Measurements from ENCODE around the gene PEAK1.
A peak's percentile ranks its signal among the peaks of the same experiment; 100 is the strongest.

Gene PEAK1

DNA sequence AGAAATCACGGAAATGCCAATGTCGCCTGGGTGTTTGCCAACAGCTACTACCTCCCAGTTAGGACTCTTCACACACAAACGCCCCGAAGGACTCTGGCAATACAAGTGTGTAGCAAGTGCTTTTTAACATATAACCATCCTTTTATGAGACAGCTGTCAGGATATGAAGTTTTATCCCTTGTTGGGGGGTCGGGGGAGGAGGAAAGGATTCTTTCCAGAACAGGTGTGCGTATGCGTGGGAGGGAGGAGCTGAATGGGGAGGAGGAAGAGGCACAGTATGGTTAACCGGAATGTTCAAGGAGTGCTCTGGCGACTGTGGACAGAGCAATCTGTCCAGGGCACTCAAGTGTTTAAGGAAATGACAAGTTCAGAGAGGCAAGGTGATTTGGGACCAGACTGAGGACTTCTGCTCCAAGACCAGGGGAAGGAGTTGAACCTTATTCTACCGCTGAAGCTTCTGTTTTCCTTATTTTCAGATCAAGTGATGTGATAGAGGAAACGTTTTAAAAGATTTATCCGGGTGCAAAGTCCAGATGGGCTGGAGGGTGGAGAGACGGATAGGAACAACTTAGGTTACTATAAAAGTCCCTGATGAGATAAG, 350.3 kb downstream of the PEAK1 start:
- in situ Hi-C loops (cut with HindIII; ENCODE audit: low sequenced_read_pairs) = no loop called here
- TF ChIP-seq, protein P1, sequence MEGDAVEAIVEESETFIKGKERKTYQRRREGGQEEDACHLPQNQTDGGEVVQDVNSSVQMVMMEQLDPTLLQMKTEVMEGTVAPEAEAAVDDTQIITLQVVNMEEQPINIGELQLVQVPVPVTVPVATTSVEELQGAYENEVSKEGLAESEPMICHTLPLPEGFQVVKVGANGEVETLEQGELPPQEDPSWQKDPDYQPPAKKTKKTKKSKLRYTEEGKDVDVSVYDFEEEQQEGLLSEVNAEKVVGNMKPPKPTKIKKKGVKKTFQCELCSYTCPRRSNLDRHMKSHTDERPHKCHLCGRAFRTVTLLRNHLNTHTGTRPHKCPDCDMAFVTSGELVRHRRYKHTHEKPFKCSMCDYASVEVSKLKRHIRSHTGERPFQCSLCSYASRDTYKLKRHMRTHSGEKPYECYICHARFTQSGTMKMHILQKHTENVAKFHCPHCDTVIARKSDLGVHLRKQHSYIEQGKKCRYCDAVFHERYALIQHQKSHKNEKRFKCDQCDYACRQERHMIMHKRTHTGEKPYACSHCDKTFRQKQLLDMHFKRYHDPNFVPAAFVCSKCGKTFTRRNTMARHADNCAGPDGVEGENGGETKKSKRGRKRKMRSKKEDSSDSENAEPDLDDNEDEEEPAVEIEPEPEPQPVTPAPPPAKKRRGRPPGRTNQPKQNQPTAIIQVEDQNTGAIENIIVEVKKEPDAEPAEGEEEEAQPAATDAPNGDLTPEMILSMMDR (IDR thresholded peaks at IDR 0.05; ENCODE audit: low read depth, low read length) = no peak
- no peak for DNase-seq (ENCODE audit: low read depth, low spot score)
- H3K4me3 ChIP-seq (ENCODE audit: low read depth, low read length) = peak overlapping the region; percentile 59

- no peak overlapping the region for H3K4me3 ChIP-seq (ENCODE audit: low read depth, low read length)
- no peak for DNase-seq (ENCODE audit: low read depth, low spot score)
- TF ChIP-seq, protein P1 (IDR thresholded peaks at IDR 0.05; ENCODE audit: low read depth, low read length) = no peak
- in situ Hi-C loops (cut with HindIII; ENCODE audit: low sequenced_read_pairs) = no loop called here
These were observed 351.3 kb downstream of the PEAK1 start for GRCh38 chr15:77068633-77069032.

GRCh38 chr15:77067691-77068367, 352.1 kb downstream of the PEAK1 start:
- no peak for DNase-seq (ENCODE audit: low read depth, low spot score)
- TF ChIP-seq, protein P1 (IDR thresholded peaks at IDR 0.05; ENCODE audit: low read depth, low read length) = no peak
- in situ Hi-C loops (cut with HindIII; ENCODE audit: low sequenced_read_pairs) = no loop called here
- H3K4me3 ChIP-seq (ENCODE audit: low read depth, low read length) = no peak overlapping the region

DNA sequence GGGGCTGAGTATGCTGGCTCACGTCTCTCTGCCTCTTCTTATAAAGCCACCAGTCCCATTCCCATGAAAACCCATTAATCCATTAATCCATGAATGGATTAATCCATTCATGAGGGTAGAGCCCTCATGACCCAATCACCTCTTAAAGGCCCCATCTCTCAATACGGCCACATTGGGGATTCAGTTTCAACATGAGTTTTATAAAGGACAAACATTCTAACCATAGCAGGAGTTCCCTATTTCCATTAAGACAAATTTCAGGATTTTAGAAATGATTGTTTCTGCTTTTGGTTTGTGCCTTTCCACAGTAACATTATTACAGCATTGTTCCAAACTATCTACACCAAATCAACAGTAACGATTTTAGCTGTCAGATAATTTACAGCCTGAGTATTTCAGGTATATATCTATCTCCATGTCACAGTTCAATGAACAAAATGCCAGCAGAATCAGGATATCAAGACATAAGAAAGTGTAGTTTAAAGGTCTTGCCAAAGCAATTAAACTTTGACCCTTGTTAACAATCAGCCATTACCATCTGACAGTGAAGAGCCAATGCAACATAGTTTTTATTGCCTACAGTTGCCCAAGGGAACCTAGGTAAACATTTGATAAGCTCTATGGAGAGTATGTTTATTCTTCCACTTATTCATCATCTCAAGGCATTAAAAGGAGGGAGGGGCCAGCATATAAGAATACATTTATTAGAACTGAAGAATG, 352.8 kb downstream of the PEAK1 start:
- no peak for DNase-seq (ENCODE audit: low read depth, low spot score)
- no peak overlapping the region for H3K4me3 ChIP-seq (ENCODE audit: low read depth, low read length)
- in situ Hi-C loops (cut with HindIII; ENCODE audit: low sequenced_read_pairs) = no loop called here
- TF ChIP-seq, protein P1 (IDR thresholded peaks at IDR 0.05; ENCODE audit: low read depth, low read length) = no peak

- TF ChIP-seq, protein P1 (IDR thresholded peaks at IDR 0.05; ENCODE audit: low read depth, low read length) = no peak
- in situ Hi-C loops (cut with HindIII; ENCODE audit: low sequenced_read_pairs) = no loop called here
- H3K4me3 ChIP-seq (ENCODE audit: low read depth, low read length) = no peak overlapping the region
- DNase-seq (ENCODE audit: low read depth, low spot score) = peak; percentile 51
These were observed 355.2 kb downstream of the PEAK1 start for GRCh38 chr15:77064539-77065308.

DNA sequence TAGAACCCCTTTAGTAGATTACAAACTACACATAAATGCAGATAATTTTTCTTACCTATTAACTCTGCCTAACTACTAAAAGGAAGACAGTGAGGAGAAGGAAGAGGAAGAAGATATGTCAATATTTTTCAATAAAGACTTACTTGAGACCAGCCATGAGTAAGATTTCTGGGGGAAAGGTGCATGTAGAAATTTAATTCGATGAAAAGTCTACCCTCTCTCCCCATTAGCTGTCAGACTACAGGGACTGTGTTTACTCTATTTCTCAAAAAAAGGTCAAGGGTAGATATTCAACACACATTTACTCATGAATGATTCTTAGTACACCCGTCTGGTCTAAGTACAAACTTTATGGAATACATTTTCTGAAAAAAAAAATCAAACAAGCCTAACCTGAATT, 355.8 kb downstream of the PEAK1 start:
- in situ Hi-C loops (cut with HindIII; ENCODE audit: low sequenced_read_pairs) = no loop called here
- DNase-seq (ENCODE audit: low read depth, low spot score) = no peak
- TF ChIP-seq, protein P1 (IDR thresholded peaks at IDR 0.05; ENCODE audit: low read depth, low read length) = no peak
- no peak overlapping the region for H3K4me3 ChIP-seq (ENCODE audit: low read depth, low read length)

All from astrocyte of the spinal cord (primary cell).